ENCODE results near the gene TMEM52. TPM values are rescaled to one million over a fixed set of nuclear protein-coding genes. Genes with fewer than 3 reads are reported as not detected.

The TMEM52 gene
- total and polyA plus RNA-seq, 2 of the 13 experiments (the other 11 are each of a cell fraction or from before 2014, with no cell fraction given), result 13.2 to 18.7 TPM

DNA sequence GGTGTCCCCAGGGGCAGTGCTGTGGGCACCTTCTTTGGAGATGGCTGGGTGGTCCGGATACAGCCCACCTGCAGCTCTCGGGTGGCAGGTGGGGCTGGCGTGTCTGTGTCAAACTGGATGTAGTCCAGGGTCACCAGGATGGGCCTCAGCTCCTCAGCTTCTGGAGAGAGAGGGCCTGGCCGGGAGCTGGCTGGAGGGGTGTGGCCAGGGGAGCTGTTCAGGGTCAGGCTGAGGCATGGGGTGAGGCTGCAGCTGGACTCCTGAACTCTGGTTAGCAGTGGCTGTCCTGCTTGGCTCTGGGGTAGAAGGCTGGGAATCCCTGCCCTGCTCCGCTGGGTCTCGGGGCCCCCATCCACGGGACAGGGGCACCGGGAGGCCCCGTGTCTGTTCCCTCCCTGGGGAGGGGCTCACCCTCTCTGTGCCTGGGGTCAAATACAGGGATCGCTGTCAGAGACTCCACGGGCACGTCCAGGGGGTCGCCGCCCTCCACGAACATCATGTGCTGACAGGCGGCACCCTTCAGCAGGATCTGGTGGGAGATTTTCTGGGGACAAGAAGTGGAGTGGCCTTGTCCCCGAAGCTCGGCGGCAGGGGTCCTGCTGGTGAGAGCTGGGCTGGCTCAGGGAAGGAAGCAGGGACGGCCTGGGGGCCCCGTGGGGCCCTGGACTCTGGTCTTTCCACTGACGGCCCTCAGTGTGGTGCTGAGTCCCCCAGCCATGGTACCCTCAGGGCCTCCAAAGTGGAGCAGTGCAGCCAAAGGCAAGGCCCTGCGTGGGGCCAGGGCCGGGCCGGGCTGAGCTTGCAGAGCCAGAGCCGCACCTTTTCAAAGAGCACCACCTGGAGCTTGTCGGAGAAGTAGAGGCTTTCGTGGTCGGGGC lies 4.1 kb upstream of the TMEM52 start (continued):
- TF ChIP-seq, protein P1, sequence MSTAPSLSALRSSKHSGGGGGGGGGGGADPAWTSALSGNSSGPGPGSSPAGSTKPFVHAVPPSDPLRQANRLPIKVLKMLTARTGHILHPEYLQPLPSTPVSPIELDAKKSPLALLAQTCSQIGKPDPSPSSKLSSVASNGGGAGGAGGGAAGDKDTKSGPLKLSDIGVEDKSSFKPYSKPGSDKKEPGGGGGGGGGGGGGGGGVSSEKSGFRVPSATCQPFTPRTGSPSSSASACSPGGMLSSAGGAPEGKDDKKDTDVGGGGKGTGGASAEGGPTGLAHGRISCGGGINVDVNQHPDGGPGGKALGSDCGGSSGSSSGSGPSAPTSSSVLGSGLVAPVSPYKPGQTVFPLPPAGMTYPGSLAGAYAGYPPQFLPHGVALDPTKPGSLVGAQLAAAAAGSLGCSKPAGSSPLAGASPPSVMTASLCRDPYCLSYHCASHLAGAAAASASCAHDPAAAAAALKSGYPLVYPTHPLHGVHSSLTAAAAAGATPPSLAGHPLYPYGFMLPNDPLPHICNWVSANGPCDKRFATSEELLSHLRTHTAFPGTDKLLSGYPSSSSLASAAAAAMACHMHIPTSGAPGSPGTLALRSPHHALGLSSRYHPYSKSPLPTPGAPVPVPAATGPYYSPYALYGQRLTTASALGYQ (CRISPR knock-in tag; IDR thresholded peaks at IDR 0.05), result peak; percentile 61; the same call in 1 of the 2 replicates
- TF ChIP-seq TBX3 (IDR thresholded peaks at IDR 0.05; ENCODE audit: borderline replicate concordance), result no peak
- TF ChIP-seq SOX13 (IDR thresholded peaks at IDR 0.05), result 0 out of 2 replicates have a peak, but pooled peaks have one; percentile 16
- TF ChIP-seq SOX13 (CRISPR knock-in tag; conservative IDR thresholded peaks at IDR 0.05 in 1 of 2, IDR thresholded peaks at IDR 0.05 in 1 of 2), result peak in 1 of 2 experiments; percentile 50; a peak in 1 of 4 replicates
- peak; percentile 62 for TF ChIP-seq ZNF446 (CRISPR knock-in tag; IDR thresholded peaks at IDR 0.05)
- TF ChIP-seq ZNF546 (CRISPR knock-in tag; conservative IDR thresholded peaks at IDR 0.05), result no peak
- TF ChIP-seq ZBTB8A (CRISPR knock-in tag; IDR thresholded peaks at IDR 0.05; ENCODE audit: borderline replicate concordance, low read depth), result 0 out of 2 replicates have a peak, but pooled peaks have one; percentile 29
- 0 out of 2 replicates have a peak, but pooled peaks have one; percentile 29 for TF ChIP-seq ARHGAP35 (CRISPR knock-in tag; IDR thresholded peaks at IDR 0.05; ENCODE audit: borderline replicate concordance)
- 0 out of 2 replicates have a peak, but pooled peaks have one; percentile 22 for TF ChIP-seq ZNF160 (CRISPR knock-in tag; IDR thresholded peaks at IDR 0.05)
- no peak for TF ChIP-seq NR2F2 (IDR thresholded peaks at IDR 0.05; ENCODE audit: borderline replicate concordance, low read depth)
- TF ChIP-seq ZNF839 (CRISPR knock-in tag; IDR thresholded peaks at IDR 0.05; ENCODE audit: borderline replicate concordance), result no peak
- TF ChIP-seq ATM (IDR thresholded peaks at IDR 0.05; ENCODE audit: borderline replicate concordance), result no peak
- no peak for TF ChIP-seq IKZF1 (IDR thresholded peaks at IDR 0.05)
- peak; percentile 77; the same call in 1 of the 2 replicates for TF ChIP-seq KDM5B (CRISPR knock-in tag; IDR thresholded peaks at IDR 0.05; ENCODE audit: borderline replicate concordance)
- TF ChIP-seq RNF2 (conservative IDR thresholded peaks at IDR 0.05; ENCODE audit: low read depth), result no peak
- no peak for TF ChIP-seq ZNF816 (CRISPR knock-in tag; IDR thresholded peaks at IDR 0.05; ENCODE audit: borderline replicate concordance)
- TF ChIP-seq ZKSCAN5 (CRISPR knock-in tag; IDR thresholded peaks at IDR 0.05), result no peak
- TF ChIP-seq, protein P2, sequence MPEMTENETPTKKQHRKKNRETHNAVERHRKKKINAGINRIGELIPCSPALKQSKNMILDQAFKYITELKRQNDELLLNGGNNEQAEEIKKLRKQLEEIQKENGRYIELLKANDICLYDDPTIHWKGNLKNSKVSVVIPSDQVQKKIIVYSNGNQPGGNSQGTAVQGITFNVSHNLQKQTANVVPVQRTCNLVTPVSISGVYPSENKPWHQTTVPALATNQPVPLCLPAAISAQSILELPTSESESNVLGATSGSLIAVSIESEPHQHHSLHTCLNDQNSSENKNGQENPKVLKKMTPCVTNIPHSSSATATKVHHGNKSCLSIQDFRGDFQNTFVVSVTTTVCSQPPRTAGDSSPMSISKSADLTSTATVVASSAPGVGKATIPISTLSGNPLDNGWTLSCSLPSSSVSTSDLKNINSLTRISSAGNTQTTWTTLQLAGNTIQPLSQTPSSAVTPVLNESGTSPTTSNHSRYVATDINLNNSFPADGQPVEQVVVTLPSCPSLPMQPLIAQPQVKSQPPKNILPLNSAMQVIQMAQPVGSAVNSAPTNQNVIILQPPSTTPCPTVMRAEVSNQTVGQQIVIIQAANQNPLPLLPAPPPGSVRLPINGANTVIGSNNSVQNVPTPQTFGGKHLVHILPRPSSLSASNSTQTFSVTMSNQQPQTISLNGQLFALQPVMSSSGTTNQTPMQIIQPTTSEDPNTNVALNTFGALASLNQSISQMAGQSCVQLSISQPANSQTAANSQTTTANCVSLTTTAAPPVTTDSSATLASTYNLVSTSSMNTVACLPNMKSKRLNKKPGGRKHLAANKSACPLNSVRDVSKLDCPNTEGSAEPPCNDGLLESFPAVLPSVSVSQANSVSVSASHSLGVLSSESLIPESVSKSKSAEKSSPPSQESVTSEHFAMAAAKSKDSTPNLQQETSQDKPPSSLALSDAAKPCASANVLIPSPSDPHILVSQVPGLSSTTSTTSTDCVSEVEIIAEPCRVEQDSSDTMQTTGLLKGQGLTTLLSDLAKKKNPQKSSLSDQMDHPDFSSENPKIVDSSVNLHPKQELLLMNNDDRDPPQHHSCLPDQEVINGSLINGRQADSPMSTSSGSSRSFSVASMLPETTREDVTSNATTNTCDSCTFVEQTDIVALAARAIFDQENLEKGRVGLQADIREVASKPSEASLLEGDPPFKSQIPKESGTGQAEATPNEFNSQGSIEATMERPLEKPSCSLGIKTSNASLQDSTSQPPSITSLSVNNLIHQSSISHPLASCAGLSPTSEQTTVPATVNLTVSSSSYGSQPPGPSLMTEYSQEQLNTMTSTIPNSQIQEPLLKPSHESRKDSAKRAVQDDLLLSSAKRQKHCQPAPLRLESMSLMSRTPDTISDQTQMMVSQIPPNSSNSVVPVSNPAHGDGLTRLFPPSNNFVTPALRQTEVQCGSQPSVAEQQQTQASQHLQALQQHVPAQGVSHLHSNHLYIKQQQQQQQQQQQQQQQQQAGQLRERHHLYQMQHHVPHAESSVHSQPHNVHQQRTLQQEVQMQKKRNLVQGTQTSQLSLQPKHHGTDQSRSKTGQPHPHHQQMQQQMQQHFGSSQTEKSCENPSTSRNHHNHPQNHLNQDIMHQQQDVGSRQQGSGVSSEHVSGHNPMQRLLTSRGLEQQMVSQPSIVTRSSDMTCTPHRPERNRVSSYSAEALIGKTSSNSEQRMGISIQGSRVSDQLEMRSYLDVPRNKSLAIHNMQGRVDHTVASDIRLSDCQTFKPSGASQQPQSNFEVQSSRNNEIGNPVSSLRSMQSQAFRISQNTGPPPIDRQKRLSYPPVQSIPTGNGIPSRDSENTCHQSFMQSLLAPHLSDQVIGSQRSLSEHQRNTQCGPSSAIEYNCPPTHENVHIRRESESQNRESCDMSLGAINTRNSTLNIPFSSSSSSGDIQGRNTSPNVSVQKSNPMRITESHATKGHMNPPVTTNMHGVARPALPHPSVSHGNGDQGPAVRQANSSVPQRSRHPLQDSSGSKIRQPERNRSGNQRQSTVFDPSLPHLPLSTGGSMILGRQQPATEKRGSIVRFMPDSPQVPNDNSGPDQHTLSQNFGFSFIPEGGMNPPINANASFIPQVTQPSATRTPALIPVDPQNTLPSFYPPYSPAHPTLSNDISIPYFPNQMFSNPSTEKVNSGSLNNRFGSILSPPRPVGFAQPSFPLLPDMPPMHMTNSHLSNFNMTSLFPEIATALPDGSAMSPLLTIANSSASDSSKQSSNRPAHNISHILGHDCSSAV (CRISPR knock-in tag; IDR thresholded peaks at IDR 0.05; ENCODE audit: borderline replicate concordance), result no peak
- TF ChIP-seq ZFP36 (IDR thresholded peaks at IDR 0.05; ENCODE audit: borderline replicate concordance, low read depth, low read length, partially characterized antibody), result no peak
